Measurements from ENCODE around the gene TINAG.

The TINAG gene
- total RNA-seq: 0 to 0.10 (median 0) reads per million in 9 experiments

GRCh38 chr6:54308289-54308985, at the start of gene TINAG:
TINAG (plus strand) TSS chr6:54308441; CDS start chr6:54308551, 110 bp downstream.
- Mint-ChIP-seq H3K9me3 (peaks cover 7 to 10% of the 10 kb centered on the region in 2 donors), H3K36me3 (ENCODE audit: insufficient read depth) (no peaks in the 10 kb centered on the region), H3K4me3 (no peak within 1 kb of the TSS), H3K4me1 (ENCODE audit: low read depth in 2 of 2) (no peaks in the 10 kb centered on the region), H3K27me3 (no peaks in the 10 kb centered on the region), H3K27ac (no peak within 1 kb of the TSS)
- no peak for DNase-seq
- no peak for ATAC-seq (replicated peaks)

- H3K9me3 Mint-ChIP-seq: peaks cover 0 to 2% of the 10 kb centered on the region in 2 donors
- ATAC-seq (replicated peaks): no peak
- no peak overlapping the region for H3K4me3 Mint-ChIP-seq
- no peaks in the 10 kb centered on the region for H3K36me3 Mint-ChIP-seq (ENCODE audit: insufficient read depth)
- DNase-seq: no peak
- no peaks in the 10 kb centered on the region for H3K4me1 Mint-ChIP-seq (ENCODE audit: low read depth in 2 of 2)
- H3K27me3 Mint-ChIP-seq: no peaks in the 10 kb centered on the region
- H3K27ac Mint-ChIP-seq: no peak overlapping the region
Observed at GRCh38 chr6:54260025-54260424, 48.2 kb upstream of the TINAG start.

- Mint-ChIP-seq H3K4me1 (ENCODE audit: low read depth in 2 of 2) (no peaks in the 10 kb centered on the region), H3K9me3 (no peaks in the 10 kb centered on the region), H3K27ac (no peak overlapping the region), H3K36me3 (ENCODE audit: insufficient read depth) (no peaks in the 10 kb centered on the region), H3K4me3 (no peak overlapping the region), H3K27me3 (no peaks in the 10 kb centered on the region)
- DNase-seq (no peak), ATAC-seq (replicated peaks) (no peak)
Observed at GRCh38 chr6:54262499-54262898, 45.7 kb upstream of the TINAG start.

- Mint-ChIP-seq H3K4me3 (no peak overlapping the region), H3K9me3 (no peaks in the 10 kb centered on the region), H3K4me1 (ENCODE audit: low read depth in 2 of 2) (no peaks in the 10 kb centered on the region), H3K27ac (no peak overlapping the region), H3K27me3 (no peaks in the 10 kb centered on the region), H3K36me3 (ENCODE audit: insufficient read depth) (no peaks in the 10 kb centered on the region)
- DNase-seq (no peak), ATAC-seq (replicated peaks) (no peak)
Observed at GRCh38 chr6:54262971-54263370, 45.3 kb upstream of the TINAG start.

- no peak for DNase-seq
- no peak overlapping the region for H3K27ac Mint-ChIP-seq
- H3K4me3 Mint-ChIP-seq: no peak overlapping the region
- no peak for ATAC-seq (replicated peaks)
- H3K27me3 Mint-ChIP-seq: no peaks in the 10 kb centered on the region
- H3K36me3 Mint-ChIP-seq (ENCODE audit: insufficient read depth): no peaks in the 10 kb centered on the region
- H3K9me3 Mint-ChIP-seq: no peaks in the 10 kb centered on the region
- H3K4me1 Mint-ChIP-seq (ENCODE audit: low read depth in 2 of 2): no peaks in the 10 kb centered on the region
Observed at GRCh38 chr6:54264581-54265272, 43.5 kb upstream of the TINAG start.

GRCh38 chr6:54266400-54266923, 41.8 kb upstream of the TINAG start:
- no peaks in the 10 kb centered on the region for H3K4me1 Mint-ChIP-seq (ENCODE audit: low read depth in 2 of 2)

GRCh38 chr6:54267798-54268197, 40.4 kb upstream of the TINAG start:
- no peak for DNase-seq
- Mint-ChIP-seq H3K36me3 (ENCODE audit: insufficient read depth) (no peaks in the 10 kb centered on the region), H3K27ac (no peak overlapping the region), H3K4me1 (ENCODE audit: low read depth in 2 of 2) (no peaks in the 10 kb centered on the region), H3K9me3 (no peaks in the 10 kb centered on the region), H3K27me3 (no peaks in the 10 kb centered on the region), H3K4me3 (no peak overlapping the region)
- no peak for ATAC-seq (replicated peaks)

More at GRCh38 chr6:54266400-54266923, 41.8 kb upstream of the TINAG start:
- no peak overlapping the region for H3K4me3 Mint-ChIP-seq
- H3K36me3 Mint-ChIP-seq (ENCODE audit: insufficient read depth): no peaks in the 10 kb centered on the region
- no peak for DNase-seq
- H3K27ac Mint-ChIP-seq: no peak overlapping the region
- no peak for ATAC-seq (replicated peaks)
- H3K27me3 Mint-ChIP-seq: no peaks in the 10 kb centered on the region
- no peaks in the 10 kb centered on the region for H3K9me3 Mint-ChIP-seq

GRCh38 chr6:54273214-54273820, 34.9 kb upstream of the TINAG start:
- H3K4me1 Mint-ChIP-seq (ENCODE audit: low read depth in 2 of 2): no peaks in the 10 kb centered on the region
- no peak overlapping the region for H3K27ac Mint-ChIP-seq
- ATAC-seq (replicated peaks) (no peak), DNase-seq (no peak)
- H3K4me3 Mint-ChIP-seq: no peak overlapping the region
- peaks cover 5% of the 10 kb centered on the region in 2 donors for H3K9me3 Mint-ChIP-seq
- H3K36me3 Mint-ChIP-seq (ENCODE audit: insufficient read depth): no peaks in the 10 kb centered on the region
- no peaks in the 10 kb centered on the region for H3K27me3 Mint-ChIP-seq

- Mint-ChIP-seq H3K9me3 (peaks cover 5 to 7% of the 10 kb centered on the region in 2 donors), H3K36me3 (ENCODE audit: insufficient read depth) (no peaks in the 10 kb centered on the region), H3K27ac (no peak overlapping the region), H3K4me1 (ENCODE audit: low read depth in 2 of 2) (no peaks in the 10 kb centered on the region), H3K4me3 (no peak overlapping the region), H3K27me3 (no peaks in the 10 kb centered on the region)
- ATAC-seq (replicated peaks): no peak
- DNase-seq: no peak
Observed at GRCh38 chr6:54274383-54274782, 33.9 kb upstream of the TINAG start.

- ATAC-seq (replicated peaks): no peak
- Mint-ChIP-seq H3K4me3 (no peak overlapping the region), H3K27me3 (no peaks in the 10 kb centered on the region), H3K27ac (no peak overlapping the region), H3K4me1 (ENCODE audit: low read depth in 2 of 2) (no peaks in the 10 kb centered on the region), H3K9me3 (peaks cover 8 to 9% of the 10 kb centered on the region in 2 donors), H3K36me3 (ENCODE audit: insufficient read depth) (no peaks in the 10 kb centered on the region)
- DNase-seq: no peak
Observed at GRCh38 chr6:54282186-54282585, 26.1 kb upstream of the TINAG start.

GRCh38 chr6:54284161-54284860, 23.9 kb upstream of the TINAG start:
- no peaks in the 10 kb centered on the region for H3K36me3 Mint-ChIP-seq (ENCODE audit: insufficient read depth)
- H3K27ac Mint-ChIP-seq: no peak overlapping the region
- H3K4me1 Mint-ChIP-seq (ENCODE audit: low read depth in 2 of 2): no peaks in the 10 kb centered on the region
- ATAC-seq (replicated peaks): no peak
- DNase-seq: no peak
- peaks cover 19 to 24% of the 10 kb centered on the region in 2 donors for H3K9me3 Mint-ChIP-seq
- H3K4me3 Mint-ChIP-seq: no peak overlapping the region
- no peaks in the 10 kb centered on the region for H3K27me3 Mint-ChIP-seq

GRCh38 chr6:54285595-54285994, 22.6 kb upstream of the TINAG start:
- H3K36me3 Mint-ChIP-seq (ENCODE audit: insufficient read depth): no peaks in the 10 kb centered on the region
- H3K27ac Mint-ChIP-seq: no peak overlapping the region
- ATAC-seq (replicated peaks): no peak
- no peaks in the 10 kb centered on the region for H3K27me3 Mint-ChIP-seq
- DNase-seq: no peak
- H3K4me3 Mint-ChIP-seq: no peak overlapping the region
- peaks cover 22 to 25% of the 10 kb centered on the region in 2 donors for H3K9me3 Mint-ChIP-seq
- H3K4me1 Mint-ChIP-seq (ENCODE audit: low read depth in 2 of 2): no peaks in the 10 kb centered on the region

- no peaks in the 10 kb centered on the region for H3K36me3 Mint-ChIP-seq (ENCODE audit: insufficient read depth)
- no peak overlapping the region for H3K27ac Mint-ChIP-seq
- no peak overlapping the region for H3K4me3 Mint-ChIP-seq
- H3K27me3 Mint-ChIP-seq: no peaks in the 10 kb centered on the region
- H3K9me3 Mint-ChIP-seq: peaks cover 24 to 25% of the 10 kb centered on the region in 2 donors
- DNase-seq: no peak
- ATAC-seq (replicated peaks): no peak
- no peaks in the 10 kb centered on the region for H3K4me1 Mint-ChIP-seq (ENCODE audit: low read depth in 2 of 2)
Observed at GRCh38 chr6:54286141-54286540, 22.1 kb upstream of the TINAG start.

All from effector memory CD8-positive, alpha-beta T cell (primary cell).